GM12872 (cell line): Measurements from ENCODE around the gene ADGRG2.

Experiments used
- CTCF ChIP-seq: IDR thresholded peaks from 3 replicates; pipeline ENCODE4 v1.5.1; 2011; ENCODE audit warnings: low read depth, mild to moderate bottlenecking, low read length, moderate library complexity; ENCODE audit not compliant: insufficient read depth

Gene ADGRG2

GRCh38 chrX:19028560-19028959 lies 93.7 kb downstream of the ADGRG2 start:
- TF ChIP-seq CTCF: no peak

- no peak for TF ChIP-seq CTCF
Measured at GRCh38 chrX:19024366-19024765, 97.9 kb downstream of the ADGRG2 start.

- no peak for TF ChIP-seq CTCF
Measured at GRCh38 chrX:19019996-19020395, 102.3 kb downstream of the ADGRG2 start.

GRCh38 chrX:19017271-19017670 lies 105.0 kb downstream of the ADGRG2 start:
- peak; percentile 64 for TF ChIP-seq CTCF

GRCh38 chrX:19007868-19008267 lies 114.4 kb downstream of the ADGRG2 start:
- no peak for TF ChIP-seq CTCF

- TF ChIP-seq CTCF: no peak
Measured at GRCh38 chrX:19007011-19007410, 115.3 kb downstream of the ADGRG2 start.

- TF ChIP-seq CTCF: peak; percentile 31; the same call in 1 of the 3 replicates
Measured at GRCh38 chrX:19005909-19006308, 116.4 kb downstream of the ADGRG2 start.

- no peak for TF ChIP-seq CTCF
Measured at GRCh38 chrX:19003756-19004155, 118.5 kb downstream of the ADGRG2 start.
